T-cell (primary cell): ENCODE results near the gene TFCP2L1. TPM values are rescaled to one million over a fixed set of nuclear protein-coding genes. Genes with fewer than 3 reads are reported as not detected.

Experiments
- ATAC-seq, 4 experiments: fragments of 200-7000 bp in 3 of 4; fragments of 150-1000 bp in 1 of 4; cut with Tn5 transposase; replicated peaks in 1 of 4; 1 replicate in 3 of 4; 2 replicates in 1 of 4; pipeline ENCODE4 v1.10.0; 2021; ENCODE audit warnings: moderate library complexity in 3 of 4, mild to moderate bottlenecking in 2 of 4, moderate number of reproducible peaks in 1 of 4
- CTCF ChIA-PET, 2 donors: fragments of 300-600 bp; sonication (Branson Sonifier 250); formaldehyde crosslinking; loops; one replicate each; lab custom pipeline; 2022; ENCODE audit warnings: antibody characterized with exemption in 2 of 2; lab: Charles Lee
- POLR2A ChIA-PET, 2 donors: fragments of 300-600 bp; sonication (Branson Sonifier 250); formaldehyde crosslinking; loops; one replicate each; lab custom pipeline; 2022; ENCODE audit warnings: antibody characterized with exemption in 2 of 2; lab: Charles Lee
- DNase-seq, 35 experiments: peaks; one replicate each; pipeline versions ENCODE4 v3.0.0 to v3.0.0-alpha.2; 2013 to 2023
- H3K27ac ChIP-seq: one replicate; pipeline ENCODE4 v1.5.1; 2013; ENCODE audit warnings: low read length
- H3K27me3 ChIP-seq, 2 experiments: replicated peaks in 1 of 2; 1 replicate in 1 of 2; 2 replicates in 1 of 2; pipeline versions ENCODE4 v1.6.1 to v1.7.0; 2013; ENCODE audit warnings: low read length in 1 of 2, mixed read lengths in 1 of 2; ENCODE audit not compliant: control insufficient read depth in 2 of 2, insufficient read depth in 2 of 2; ENCODE audit errors: extremely low read depth in 1 of 2
- H3K36me3 ChIP-seq, 2 donors: 1 replicate in 1 of 2; 2 replicates in 1 of 2; pipeline versions ENCODE4 v1.6.1 to v1.7.0; 2013; ENCODE audit warnings: low read length in 1 of 2; ENCODE audit not compliant: control insufficient read depth in 2 of 2, insufficient read depth in 1 of 2; ENCODE audit errors: extremely low read depth in 1 of 2
- H3K4me1 ChIP-seq, 2 experiments: 1 replicate in 1 of 2; 2 replicates in 1 of 2; pipeline versions ENCODE4 v1.6.1 to v1.7.0; 2013; ENCODE audit warnings: low read length in 2 of 2, mixed read lengths in 1 of 2; ENCODE audit not compliant: insufficient read depth in 2 of 2, control insufficient read depth in 1 of 2; ENCODE audit errors: extremely low read depth in 1 of 2
- H3K4me3 ChIP-seq, 2 donors: 1 replicate in 1 of 2; 2 replicates in 1 of 2; pipeline versions ENCODE4 v1.5.1 to v1.7.0; 2013; ENCODE audit warnings: mild to moderate bottlenecking in 2 of 2, low read length in 1 of 2, moderate library complexity in 1 of 2; ENCODE audit not compliant: control insufficient read depth in 1 of 2; ENCODE audit errors: extremely low read depth in 1 of 2
- H3K9me3 ChIP-seq: 2 replicates; pipeline ENCODE4 v1.7.0; 2013
- H3K27ac Mint-ChIP-seq, 2 donors: one replicate each; pipeline ENCODE4 v1.8.0; 2020 to 2021; ENCODE audit warnings: mild to moderate bottlenecking in 2 of 2, mixed read lengths in 2 of 2
- H3K27me3 Mint-ChIP-seq, 2 donors: one replicate each; pipeline ENCODE4 v1.8.0; 2021 to 2022; ENCODE audit warnings: mixed read lengths in 2 of 2
- H3K36me3 Mint-ChIP-seq: one replicate; pipeline ENCODE4 v1.8.0; 2021; ENCODE audit warnings: mixed read lengths
- H3K4me1 Mint-ChIP-seq, 3 donors: one replicate each; pipeline ENCODE4 v1.8.0; 2020 to 2022; ENCODE audit warnings: mixed read lengths in 3 of 3, mild to moderate bottlenecking in 1 of 3
- H3K4me3 Mint-ChIP-seq, 3 donors: one replicate each; pipeline ENCODE4 v1.8.0; 2020 to 2022; ENCODE audit warnings: mild to moderate bottlenecking in 3 of 3, mixed read lengths in 3 of 3, moderate library complexity in 3 of 3
- H3K9me3 Mint-ChIP-seq, 3 donors: one replicate each; pipeline ENCODE4 v1.8.0; 2020 to 2022; ENCODE audit warnings: mixed read lengths in 3 of 3
- WGBS: methylation state at CpG from one replicate; pipeline ENCODE4 v1.1.5; 2013; ENCODE audit warnings: missing lambda C conversion rate; ENCODE audit not compliant: insufficient coverage; 5-methylcytosine and 5-hydroxymethylcytosine counted together
- total RNA-seq, 35 experiments: library from RNA in 6 of 35; stranded (reverse) in 6 of 35; fragments of 120-200 nt in 1 of 35; gene quantifications; one replicate each; pipeline versions ENCODE4 v1.2.1 to v1.2.4 and lab custom pipeline; 2013 to 2026

The TFCP2L1 gene
- total RNA-seq, 5 donors from 2014 or later (not counting 1 experiment from before 2014, with no cell fraction given), result 0.18 to 1.0 (median 0.70) TPM

- Mint-ChIP-seq H3K36me3 (no peaks in the 10 kb centered on the region), H3K27me3 (peaks cover 30 to 52% of the 10 kb centered on the region in 2 donors)
- POLR2A ChIA-PET, result no interaction called here
Measured at GRCh38 chr2:121286506-121286905, 1.5 kb upstream of the TFCP2L1 start.

GRCh38 chr2:121285926-121286325 is 924 bp upstream of the TFCP2L1 start:
- CTCF ChIA-PET, result interaction anchor here in 1 of 2 donors (0.9 kb wide), 1 partner anchor 20 kb away, joined by 4 read pairs; no protein-coding TSS in a partner anchor

More at GRCh38 chr2:121286506-121286905, 1.5 kb upstream of the TFCP2L1 start:
- no peak overlapping the region for H3K27ac Mint-ChIP-seq
- H3K4me1 ChIP-seq, result peaks cover 0 to 3% of the 10 kb centered on the region in 2 experiments
- no peak overlapping the region for H3K27ac ChIP-seq
- H3K9me3 ChIP-seq, result no peaks in the 10 kb centered on the region
- DNase-seq (no peak), ATAC-seq (no peak)
- 100% methylated on average over 1 of the region's 4 CpGs for WGBS
- H3K27me3 ChIP-seq, result peaks cover 5 to 39% of the 10 kb centered on the region in 2 experiments
- no peak overlapping the region for H3K4me3 ChIP-seq
- no peaks in the 10 kb centered on the region for H3K36me3 ChIP-seq
- H3K4me3 Mint-ChIP-seq, result peak overlapping the region in 1 of 3 donors; percentile 48
- no peaks in the 10 kb centered on the region for H3K9me3 Mint-ChIP-seq
- CTCF ChIA-PET, result interaction anchor here in 1 of 2 donors (0.9 kb wide), 1 partner anchor 20 kb away, joined by 4 read pairs; no protein-coding TSS in a partner anchor
- peaks cover 0 to 10% (median 9%) of the 10 kb centered on the region in 3 donors for H3K4me1 Mint-ChIP-seq

DNA sequence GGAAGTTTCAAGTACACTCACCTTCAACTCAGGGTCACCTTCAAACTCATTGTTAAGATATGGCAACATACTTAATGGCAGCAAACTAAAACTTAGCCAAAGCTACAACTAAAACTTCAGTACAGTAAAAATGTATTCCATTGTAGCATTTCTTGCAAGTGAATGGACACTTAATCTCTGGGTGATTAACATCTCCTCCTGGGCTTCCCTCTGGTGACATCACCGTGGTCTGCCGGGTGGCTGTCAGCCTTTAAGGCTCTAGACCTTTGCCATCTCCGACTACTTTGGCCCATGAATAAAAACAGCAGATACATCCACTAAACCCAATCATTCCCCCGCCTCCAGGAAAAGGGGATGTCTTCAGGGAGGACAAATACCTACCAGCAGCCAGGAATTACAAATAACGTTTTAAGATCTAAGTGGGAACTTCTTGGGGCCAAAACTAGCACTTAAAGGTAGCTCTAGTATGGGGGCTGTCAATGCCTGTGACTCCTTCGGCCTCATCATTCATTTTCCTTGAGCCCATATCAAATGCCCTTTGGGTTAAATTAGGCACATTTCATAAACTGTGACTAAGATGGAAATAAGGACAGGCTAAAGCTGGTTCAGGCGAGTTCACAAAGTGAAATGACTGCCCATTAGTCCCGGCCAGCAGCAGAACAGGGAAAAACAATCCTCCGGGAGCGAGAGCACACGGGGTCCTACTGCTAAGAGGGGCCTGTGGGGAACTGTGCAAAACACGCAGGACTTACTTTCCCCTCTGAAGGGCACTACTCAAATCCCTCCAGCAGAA is 1.1 kb downstream of the TFCP2L1 start:
- peaks cover 0 to 10% (median 9%) of the 10 kb centered on the region in 3 donors for H3K4me1 Mint-ChIP-seq
- H3K27me3 Mint-ChIP-seq, result peaks cover 36 to 52% of the 10 kb centered on the region in 2 donors
- H3K9me3 Mint-ChIP-seq, result no peaks in the 10 kb centered on the region
- Histone ChIP-seq H3K27ac (no peak overlapping the region), H3K4me3 (peak overlapping the region in 1 of 2 donors; percentile 15), H3K9me3 (no peaks in the 10 kb centered on the region), H3K27me3 (peaks cover 5 to 46% of the 10 kb centered on the region in 2 experiments), H3K36me3 (no peaks in the 10 kb centered on the region), H3K4me1 (peaks cover 0 to 3% of the 10 kb centered on the region in 2 experiments)
- ATAC-seq (no peak), DNase-seq (no peak)
- CTCF ChIA-PET, result no interaction called here
- H3K27ac Mint-ChIP-seq, result no peak overlapping the region
- POLR2A ChIA-PET, result interaction anchor here in 1 of 2 donors (0.6 kb wide), 1 partner anchor 453 kb away, joined by 8 read pairs; the partner anchor contains the start of gene NIFK
- WGBS, result 62% methylated on average over 6 of the region's 12 CpGs
- H3K4me3 Mint-ChIP-seq, result peak overlapping the region; percentile 43 to 74 (median 58)
- H3K36me3 Mint-ChIP-seq, result no peaks in the 10 kb centered on the region

More at GRCh38 chr2:121285926-121286325, 924 bp upstream of the TFCP2L1 start:
- peaks cover 5 to 41% of the 10 kb centered on the region in 2 experiments for H3K27me3 ChIP-seq
- H3K9me3 ChIP-seq, result no peaks in the 10 kb centered on the region
- H3K4me1 Mint-ChIP-seq, result peaks cover 0 to 10% (median 9%) of the 10 kb centered on the region in 3 donors
- DNase-seq (no peak), ATAC-seq (no peak)
- 86% methylated on average over 1 of the region's 3 CpGs for WGBS
- peak overlapping the region in 1 of 3 donors; percentile 67 for H3K4me3 Mint-ChIP-seq
- no peak overlapping the region for H3K27ac Mint-ChIP-seq
- peaks cover 0 to 3% of the 10 kb centered on the region in 2 experiments for H3K4me1 ChIP-seq
- H3K36me3 ChIP-seq, result no peaks in the 10 kb centered on the region
- H3K36me3 Mint-ChIP-seq, result no peaks in the 10 kb centered on the region
- H3K27ac ChIP-seq, result no peak overlapping the region
- POLR2A ChIA-PET, result no interaction called here
- no peak overlapping the region for H3K4me3 ChIP-seq
- H3K27me3 Mint-ChIP-seq, result peaks cover 35 to 53% of the 10 kb centered on the region in 2 donors
- H3K9me3 Mint-ChIP-seq, result no peaks in the 10 kb centered on the region

GRCh38 chr2:121282800-121283385 is 2.1 kb downstream of the TFCP2L1 start:
- peaks cover 36 to 50% of the 10 kb centered on the region in 2 donors for H3K27me3 Mint-ChIP-seq
- peaks cover 5 to 45% of the 10 kb centered on the region in 2 experiments for H3K27me3 ChIP-seq
- H3K4me1 ChIP-seq, result peaks cover 0 to 3% of the 10 kb centered on the region in 2 experiments
- ATAC-seq (no peak), DNase-seq (no peak)
- ChIA-PET CTCF (no interaction called here), POLR2A (interaction anchor here in 1 of 2 donors (0.6 kb wide), 1 partner anchor 454 kb away, joined by 8 read pairs; the partner anchor contains the start of gene NIFK)
- no peaks in the 10 kb centered on the region for H3K9me3 Mint-ChIP-seq
- 91% methylated on average over 10 of the region's 13 CpGs for WGBS
- H3K36me3 ChIP-seq, result no peaks in the 10 kb centered on the region
- H3K4me3 ChIP-seq, result no peak overlapping the region
- no peaks in the 10 kb centered on the region for H3K9me3 ChIP-seq
- H3K4me3 Mint-ChIP-seq, result no peak overlapping the region
- no peak overlapping the region for H3K27ac ChIP-seq
- H3K4me1 Mint-ChIP-seq, result peaks cover 0 to 10% (median 9%) of the 10 kb centered on the region in 3 donors
- H3K27ac Mint-ChIP-seq, result no peak overlapping the region
- no peaks in the 10 kb centered on the region for H3K36me3 Mint-ChIP-seq

- WGBS, result 40% methylated on average over 1 of the region's 7 CpGs
- Histone ChIP-seq H3K4me1 (peaks cover 0 to 3% of the 10 kb centered on the region in 2 experiments), H3K27ac (no peak overlapping the region), H3K27me3 (peaks cover 5 to 43% of the 10 kb centered on the region in 2 experiments), H3K4me3 (no peak overlapping the region), H3K9me3 (no peaks in the 10 kb centered on the region), H3K36me3 (no peaks in the 10 kb centered on the region)
- Mint-ChIP-seq H3K4me3 (no peak overlapping the region), H3K9me3 (no peaks in the 10 kb centered on the region), H3K27ac (no peak overlapping the region), H3K27me3 (peaks cover 35 to 46% of the 10 kb centered on the region in 2 donors), H3K4me1 (peaks cover 0 to 10% (median 9%) of the 10 kb centered on the region in 3 donors), H3K36me3 (no peaks in the 10 kb centered on the region)
- ChIA-PET POLR2A (no interaction called here), CTCF (no interaction called here)
- DNase-seq (no peak), ATAC-seq (no peak)
Measured at GRCh38 chr2:121281694-121282093, 3.3 kb downstream of the TFCP2L1 start.

DNA sequence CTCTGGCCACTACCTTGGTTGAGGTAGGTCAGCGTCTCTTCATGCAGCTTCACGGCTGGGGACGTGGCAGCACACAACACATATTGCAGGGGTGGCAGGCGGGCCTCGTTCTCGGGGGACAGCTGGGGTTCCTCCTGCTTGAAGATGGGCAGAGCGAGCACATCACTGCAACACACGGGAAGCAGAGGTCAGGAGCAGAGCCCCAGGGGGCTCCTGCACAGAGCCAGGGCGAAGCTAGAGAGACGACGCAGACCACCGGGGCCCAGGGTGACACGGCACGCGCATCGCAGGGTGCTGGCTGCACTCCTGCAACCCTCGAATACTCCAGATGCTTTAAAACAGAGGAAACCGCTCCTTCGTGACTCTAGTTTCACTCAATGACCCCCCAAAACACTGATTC is 3.9 kb downstream of the TFCP2L1 start:
- Mint-ChIP-seq H3K27ac (no peak overlapping the region), H3K4me3 (no peak overlapping the region), H3K27me3 (peaks cover 30 to 40% of the 10 kb centered on the region in 2 donors), H3K36me3 (no peaks in the 10 kb centered on the region), H3K9me3 (no peaks in the 10 kb centered on the region), H3K4me1 (peaks cover 0 to 10% (median 9%) of the 10 kb centered on the region in 3 donors)
- Histone ChIP-seq H3K27me3 (peaks cover 5 to 38% of the 10 kb centered on the region in 2 experiments), H3K4me3 (no peak overlapping the region), H3K36me3 (no peaks in the 10 kb centered on the region), H3K27ac (no peak overlapping the region), H3K9me3 (no peaks in the 10 kb centered on the region), H3K4me1 (peaks cover 0 to 3% of the 10 kb centered on the region in 2 experiments)
- ChIA-PET POLR2A (no interaction called here), CTCF (no interaction called here)
- 82% methylated on average over 16 of the region's 19 CpGs for WGBS
- ATAC-seq (no peak), DNase-seq (no peak)
